SH-SY5Y (cell line): ENCODE measurements around the gene CDH15.

Source experiments
- GATA2 ChIP-seq: IDR thresholded peaks from 2 replicates; pipeline ENCODE4 v1.6.1; 2011; ENCODE audit warnings: mild to moderate bottlenecking, low read depth, low read length
- GATA3 ChIP-seq: IDR thresholded peaks from 2 replicates; pipeline ENCODE4 v1.6.1; 2011; ENCODE audit warnings: low read depth, mild to moderate bottlenecking, low read length, moderate library complexity

Gene CDH15

DNA sequence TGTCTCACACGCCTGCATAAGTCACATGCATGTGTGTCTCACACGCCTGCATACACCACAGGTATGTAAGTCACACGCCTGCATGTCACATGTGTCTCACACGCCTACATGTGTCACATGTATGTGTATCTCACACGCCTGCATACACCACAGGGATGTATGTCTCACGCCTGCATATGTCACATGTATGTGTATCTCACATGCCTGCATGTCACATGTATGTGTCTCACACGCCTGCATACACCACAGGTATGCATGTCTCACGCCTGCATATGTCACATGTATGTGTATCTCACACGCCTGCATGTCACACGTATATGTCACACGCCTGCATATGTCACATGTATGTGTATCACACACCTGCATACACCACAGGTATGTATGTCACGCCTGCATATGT is 13.8 kb upstream of the CDH15 start:
- no peak for TF ChIP-seq GATA2

- TF ChIP-seq GATA3 (no peak), GATA2 (no peak)
Measured at GRCh38 chr16:89159066-89159849, 12.3 kb upstream of the CDH15 start.

- TF ChIP-seq GATA2 (no peak), GATA3 (no peak)
Measured at GRCh38 chr16:89159850-89160354, 11.6 kb upstream of the CDH15 start.

GRCh38 chr16:89160977-89161701 is 10.4 kb upstream of the CDH15 start:
- TF ChIP-seq GATA3 = no peak

GRCh38 chr16:89161763-89162713 is 9.5 kb upstream of the CDH15 start:
- no peak for TF ChIP-seq GATA2
- no peak for TF ChIP-seq GATA3

DNA sequence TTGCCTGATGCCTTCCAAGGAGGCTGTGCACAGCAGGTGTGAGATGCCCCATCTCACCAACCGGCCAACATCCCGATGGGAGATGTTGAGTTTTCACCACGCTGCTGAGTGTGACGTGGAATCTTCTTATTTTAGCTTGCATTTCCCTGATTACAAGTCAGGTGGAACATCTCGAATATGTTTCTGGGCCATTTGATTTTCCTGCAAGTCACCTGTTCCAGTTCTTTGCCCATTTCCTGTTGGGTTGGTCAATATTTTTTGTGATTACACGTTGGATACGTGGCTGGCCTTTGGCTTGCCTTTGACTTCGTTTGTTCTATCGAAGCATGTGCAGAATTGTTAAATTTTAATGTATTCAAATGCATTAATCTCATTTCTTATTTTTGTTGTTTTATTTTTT is 8.3 kb upstream of the CDH15 start:
- no peak for TF ChIP-seq GATA3
- no peak for TF ChIP-seq GATA2

- TF ChIP-seq GATA2 (peak; percentile 70), GATA3 (no peak)
Measured at GRCh38 chr16:89164436-89164835, 7.1 kb upstream of the CDH15 start.

- TF ChIP-seq GATA2 = no peak
- no peak for TF ChIP-seq GATA3
Measured at GRCh38 chr16:89164847-89165680, 6.5 kb upstream of the CDH15 start.

- no peak for TF ChIP-seq GATA3
Measured at GRCh38 chr16:89166696-89167424, 4.7 kb upstream of the CDH15 start.

DNA sequence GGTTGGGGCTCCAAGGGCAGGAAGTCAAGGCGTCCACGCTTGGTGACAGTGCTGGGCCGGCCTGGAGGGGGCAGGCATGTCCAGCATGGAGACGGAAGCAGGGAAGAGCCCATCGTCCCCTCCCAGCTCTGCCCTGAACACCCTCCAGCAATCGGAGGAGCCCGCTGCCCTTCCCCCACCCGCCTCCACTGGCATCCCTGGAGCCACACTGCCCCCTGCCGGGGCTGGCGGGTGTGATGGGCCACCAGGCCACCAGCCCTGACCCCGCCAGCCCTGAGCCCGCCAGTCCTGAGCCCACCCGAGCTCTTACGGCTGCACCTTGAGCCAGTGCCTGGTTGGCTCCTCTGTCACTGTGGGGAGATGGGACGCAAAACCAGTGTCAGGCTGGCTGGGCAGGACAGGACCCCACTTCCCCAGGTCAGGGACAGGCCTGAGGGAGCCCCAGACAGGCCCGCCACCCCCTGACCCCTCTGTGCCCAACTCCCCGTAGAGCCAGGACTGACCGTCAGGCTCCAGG is 4.1 kb upstream of the CDH15 start:
- TF ChIP-seq GATA3 = no peak
- no peak for TF ChIP-seq GATA2

DNA sequence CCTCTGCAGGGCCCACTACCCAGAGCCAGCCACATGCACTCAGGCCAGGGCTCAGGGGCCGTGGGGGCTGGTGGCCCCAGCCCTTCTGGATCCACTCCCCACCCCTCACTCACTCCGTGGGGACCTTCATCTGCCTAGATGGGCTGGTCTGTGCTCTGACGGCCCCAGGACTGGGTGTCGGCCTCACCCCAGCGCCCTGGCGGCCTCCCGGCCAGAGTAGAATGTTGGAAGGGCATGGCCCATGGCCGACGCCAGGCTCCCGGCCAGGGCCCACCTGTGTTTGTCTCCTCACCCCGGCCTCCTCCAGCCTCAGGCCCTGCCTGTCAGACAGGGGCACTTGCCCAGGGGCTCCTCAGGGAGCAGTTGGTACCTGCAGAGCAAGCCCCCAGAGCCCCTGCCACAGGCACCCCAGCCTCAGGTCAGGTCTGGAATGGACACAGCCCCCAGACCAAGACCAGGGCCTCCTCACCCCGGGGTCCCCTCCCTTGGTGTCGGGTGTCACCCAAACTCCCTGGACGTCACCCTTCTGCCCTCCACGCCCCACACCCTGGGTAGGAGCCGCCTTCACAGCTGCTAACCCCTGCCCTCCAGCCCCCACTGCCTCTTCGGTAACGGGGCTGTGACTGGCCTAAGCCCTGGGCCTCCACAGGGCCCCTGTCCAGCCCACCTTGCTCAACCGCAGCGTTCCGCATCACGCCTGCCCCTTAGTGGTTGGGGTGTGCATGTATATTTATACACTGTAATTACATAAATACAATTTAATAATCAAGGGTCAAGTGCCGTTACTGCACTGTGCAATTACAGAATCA is 3.0 kb upstream of the CDH15 start:
- no peak for TF ChIP-seq GATA3
- TF ChIP-seq GATA2 = no peak

GRCh38 chr16:89169778-89170177 is 1.8 kb upstream of the CDH15 start:
- TF ChIP-seq GATA3 (no peak), GATA2 (no peak)
